ENCODE measurements around the gene SCAMP2.
"Not testable (repeated sequence)": the region's sequence is repeated elsewhere in the genome, so short reads cannot be mapped to it uniquely, and the experiment has no call there.

Gene SCAMP2

DNA sequence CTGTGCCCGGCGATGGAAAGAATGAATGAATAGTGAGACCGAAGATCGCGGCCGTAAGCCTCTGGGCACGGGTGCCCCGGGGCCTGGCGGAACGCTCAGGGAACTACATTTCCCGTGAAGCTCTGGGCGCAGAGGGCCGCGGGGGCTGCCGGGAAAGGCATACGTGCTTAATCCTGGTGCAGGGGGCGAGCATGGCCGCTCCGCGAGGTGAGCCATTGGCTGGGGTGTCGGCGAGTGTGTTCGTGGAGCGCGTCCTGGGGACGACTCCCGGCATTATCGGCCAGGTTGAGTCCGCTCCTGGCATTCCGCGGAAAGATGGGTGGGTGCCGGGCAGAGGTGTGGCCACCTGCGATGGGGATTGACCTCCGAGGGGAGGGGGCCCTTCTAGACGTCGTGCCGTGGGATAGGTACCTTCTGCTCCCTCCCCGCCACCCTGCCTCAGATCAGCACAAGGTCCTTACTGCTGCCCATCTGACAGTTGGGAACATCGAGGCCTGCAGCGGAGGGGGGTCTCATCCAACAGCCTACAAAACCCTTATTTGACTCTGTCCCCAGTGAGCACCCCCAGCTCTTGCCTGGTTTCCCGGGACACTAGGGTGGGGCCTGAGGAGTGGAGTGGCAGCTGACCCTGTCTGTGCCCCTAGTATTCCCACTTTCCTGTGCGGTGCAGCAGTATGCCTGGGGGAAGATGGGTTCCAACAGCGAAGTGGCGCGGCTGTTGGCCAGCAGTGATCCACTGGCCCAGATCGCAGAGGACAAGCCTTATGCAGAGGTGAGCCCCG, 16.9 kb upstream of the SCAMP2 start, which contains the start of gene MPI:
Gene MPI, plus strand, starts transcription at position 160 of the 782 bp plus-strand sequence. Its CDS starts 32 bp downstream, at position 192.
- DNase-seq (ENCODE audit: low read depth) = peak; percentile 86

GRCh38 chr15:74889390-74889882, 16.3 kb upstream of the SCAMP2 start:
- DNase-seq (ENCODE audit: low read depth) = no peak

DNA sequence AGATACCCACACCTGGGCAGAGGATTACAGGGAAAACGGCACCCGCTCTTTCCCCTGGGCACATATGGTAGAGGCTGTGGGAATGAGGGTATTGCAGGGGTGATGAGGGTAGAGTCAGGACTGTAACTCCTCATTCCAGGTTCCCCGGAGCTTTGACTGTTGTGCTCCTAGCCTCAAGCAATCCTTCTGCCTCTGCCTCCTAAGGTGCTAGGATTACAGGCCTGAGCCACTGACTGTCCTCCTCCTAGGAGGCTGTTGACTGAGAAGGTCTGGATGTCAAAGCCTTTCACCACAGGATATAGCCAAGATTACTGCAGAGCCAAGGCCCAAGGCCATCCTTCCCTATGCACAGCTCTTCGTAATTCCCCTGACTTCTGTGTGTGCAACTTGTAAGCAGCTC, 15.6 kb upstream of the SCAMP2 start:
- DNase-seq (ENCODE audit: low read depth) = no peak

GRCh38 chr15:74887537-74888193, 14.5 kb upstream of the SCAMP2 start:
- not testable (repeated sequence) for DNase-seq (ENCODE audit: low read depth)

DNA sequence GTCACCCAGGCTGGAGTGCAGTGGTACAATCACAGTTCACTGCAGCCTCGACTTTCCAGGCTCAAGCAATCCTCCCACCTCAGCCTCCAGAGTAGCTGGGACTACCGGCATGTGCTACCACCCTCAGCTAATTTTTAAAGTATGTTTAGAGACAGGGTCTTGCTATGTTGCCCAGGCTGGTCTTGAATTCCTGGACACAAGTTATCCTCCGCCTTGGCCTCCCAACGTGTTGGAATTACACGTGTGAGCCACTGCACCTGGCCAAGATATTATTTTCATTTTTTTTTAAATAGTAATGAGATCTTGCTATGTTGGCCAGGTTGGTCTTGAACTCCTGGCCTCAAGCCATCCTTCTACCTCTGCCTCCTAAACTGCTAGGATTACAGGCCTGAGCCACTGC, 12.3 kb upstream of the SCAMP2 start:
- no peak for DNase-seq (ENCODE audit: low read depth)

GRCh38 chr15:74884428-74885223, 11.5 kb upstream of the SCAMP2 start:
- DNase-seq (ENCODE audit: low read depth) = no peak

GRCh38 chr15:74882528-74882927, 9.4 kb upstream of the SCAMP2 start:
- no peak for DNase-seq (ENCODE audit: low read depth)

- DNase-seq (ENCODE audit: low read depth) = no peak
Measured at GRCh38 chr15:74878273-74878672, 5.1 kb upstream of the SCAMP2 start.

DNA sequence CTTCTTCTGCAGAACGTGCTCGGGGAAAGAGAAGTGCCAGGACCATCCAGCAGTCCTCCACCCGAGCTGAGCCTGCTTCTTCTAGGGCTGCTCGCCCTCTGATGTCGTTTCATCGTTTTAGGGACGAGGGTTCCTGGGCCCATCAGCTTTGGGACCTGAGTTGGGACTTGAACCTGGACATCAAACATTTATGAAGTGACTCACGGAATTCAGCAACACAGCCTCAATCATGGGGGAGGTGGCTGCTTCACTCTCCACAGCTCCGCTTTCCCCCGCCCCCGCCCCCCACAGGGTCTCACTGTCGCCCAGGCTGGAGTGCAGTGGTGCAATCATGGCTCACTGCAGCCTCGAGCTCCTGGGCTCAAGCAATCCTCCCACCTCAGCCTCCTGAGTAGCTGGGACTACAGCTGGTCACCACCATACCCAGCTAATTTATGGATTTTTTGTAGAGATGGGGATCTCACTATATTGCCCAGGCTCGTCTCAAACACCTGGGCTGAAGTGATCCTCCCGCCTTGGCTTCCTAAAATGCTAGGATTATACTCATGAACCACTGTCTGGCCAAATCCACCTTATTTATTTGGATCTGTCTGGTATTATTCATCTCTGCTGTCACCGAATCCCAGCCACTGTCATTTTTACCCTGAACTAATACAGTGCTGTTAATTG, 725 bp upstream of the SCAMP2 start:
- DNase-seq (ENCODE audit: low read depth) = no peak

DNA sequence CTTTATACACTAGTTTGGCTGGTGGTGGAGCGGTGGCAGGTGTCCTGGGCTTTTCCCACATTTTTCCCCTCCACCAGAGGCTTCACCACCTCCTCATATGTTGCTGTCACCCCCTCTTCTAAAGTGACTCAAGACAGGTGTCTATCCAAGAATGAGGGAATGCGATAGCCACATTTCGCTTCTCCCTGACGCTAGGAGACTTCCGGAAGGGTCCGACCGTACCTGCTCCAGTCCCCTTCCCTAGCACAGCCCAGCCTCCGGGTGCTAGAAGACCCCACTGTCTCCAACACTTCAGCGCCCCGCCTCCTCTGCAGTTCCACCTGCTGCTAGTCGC, 496 bp downstream of the SCAMP2 start:
- DNase-seq (ENCODE audit: low read depth) = no peak

DNA sequence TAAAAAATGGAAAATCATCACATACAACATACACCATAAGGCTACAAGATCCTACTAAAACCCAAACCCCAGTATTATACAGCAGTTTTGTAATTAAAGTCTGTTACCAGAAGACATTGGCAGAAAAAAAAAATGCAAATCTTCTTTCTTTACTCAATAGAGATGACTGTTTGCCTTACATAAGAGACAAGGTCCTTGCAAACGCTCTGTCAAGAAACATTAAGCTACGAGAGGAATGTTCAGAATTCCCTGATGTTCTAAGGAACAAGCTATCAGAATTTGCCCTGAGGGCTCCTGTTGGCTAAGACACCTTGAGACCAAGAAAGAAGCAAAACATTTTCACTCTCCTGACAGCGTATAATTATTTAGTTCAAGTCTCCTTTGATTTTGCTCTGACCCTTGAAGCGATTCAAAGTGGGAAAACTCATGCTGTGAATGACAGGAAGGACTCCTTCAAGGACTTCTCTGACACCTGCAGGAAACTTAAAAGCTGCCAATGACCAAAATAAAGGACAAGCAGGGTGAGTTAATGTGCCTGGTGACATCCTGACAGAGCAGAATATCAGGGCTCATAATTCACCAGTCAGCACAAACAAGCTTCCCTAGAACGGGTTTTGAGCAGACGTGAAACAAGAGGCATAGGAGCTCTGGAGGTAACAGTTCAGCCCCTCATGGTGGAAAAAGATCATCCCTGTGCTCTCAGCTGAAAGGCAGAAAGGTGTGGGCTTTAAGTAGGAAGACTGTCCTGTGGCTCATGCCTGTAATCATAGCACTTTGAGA, 2.5 kb downstream of the SCAMP2 start:
- DNase-seq (ENCODE audit: low read depth) = no peak

- no peak for DNase-seq (ENCODE audit: low read depth)
Measured at GRCh38 chr15:74869726-74870407, 3.3 kb downstream of the SCAMP2 start.

DNA sequence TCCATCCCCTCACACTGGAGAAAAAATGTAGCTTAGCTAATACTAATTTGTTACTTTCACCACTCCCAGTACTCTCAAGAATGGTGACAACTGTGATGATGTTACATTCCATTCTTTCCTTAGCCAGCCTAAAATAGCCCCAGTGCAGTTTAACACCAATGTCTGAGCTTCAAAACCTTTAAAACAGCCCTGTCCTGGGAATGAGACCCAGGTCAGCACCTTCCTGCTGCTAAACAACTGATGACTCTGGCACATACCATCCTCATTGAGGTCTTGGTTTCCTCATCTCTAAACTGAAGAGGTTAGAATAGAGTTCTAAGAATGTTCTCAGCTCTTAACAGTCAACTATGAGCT, 3.8 kb downstream of the SCAMP2 start:
- no peak for DNase-seq (ENCODE audit: low read depth)

DNA sequence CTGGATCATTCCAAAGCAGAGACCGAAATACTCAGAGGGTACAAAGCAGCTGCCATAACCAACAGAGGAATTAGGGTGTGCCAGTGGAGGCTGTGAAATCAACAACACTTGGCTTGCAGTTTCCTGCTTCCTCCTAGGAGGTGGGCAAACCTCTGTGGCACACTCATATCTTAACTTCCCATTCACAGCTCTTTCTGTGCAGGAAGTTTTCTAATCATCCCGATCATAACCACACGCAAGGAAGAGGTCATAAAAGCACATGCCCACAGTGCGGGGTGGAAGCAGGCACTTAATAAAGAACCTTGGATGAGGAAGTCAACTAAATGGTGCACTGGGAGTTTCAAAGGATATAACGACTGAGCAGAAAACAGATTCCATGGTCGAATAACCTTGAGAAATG, 5.1 kb downstream of the SCAMP2 start:
- no peak for DNase-seq (ENCODE audit: low read depth)

- DNase-seq (ENCODE audit: low read depth) = no peak
Measured at GRCh38 chr15:74867466-74868038, 5.6 kb downstream of the SCAMP2 start.

GRCh38 chr15:74866090-74866489, 7.1 kb downstream of the SCAMP2 start:
- no peak for DNase-seq (ENCODE audit: low read depth)

DNA sequence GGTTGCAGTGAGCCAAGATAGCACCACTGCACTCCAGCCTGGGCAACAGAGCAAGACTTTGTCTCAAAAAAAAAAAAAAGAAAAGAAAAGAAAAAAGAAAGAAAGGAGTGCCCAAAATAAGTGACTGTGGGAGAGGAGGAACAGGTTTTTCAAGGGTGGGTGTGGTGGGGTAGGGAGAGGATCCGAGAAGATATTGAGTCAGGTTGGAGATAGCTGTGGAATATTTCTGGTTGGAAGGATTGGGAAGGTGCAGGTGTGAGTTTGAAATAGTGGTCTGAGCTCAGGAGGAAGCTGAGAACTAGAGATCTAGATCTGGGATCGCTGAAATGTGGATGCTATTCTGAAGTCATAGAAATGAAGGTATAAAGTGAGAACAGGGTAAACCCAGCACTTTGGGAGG, 7.8 kb downstream of the SCAMP2 start:
- no peak for DNase-seq (ENCODE audit: low read depth)

DNA sequence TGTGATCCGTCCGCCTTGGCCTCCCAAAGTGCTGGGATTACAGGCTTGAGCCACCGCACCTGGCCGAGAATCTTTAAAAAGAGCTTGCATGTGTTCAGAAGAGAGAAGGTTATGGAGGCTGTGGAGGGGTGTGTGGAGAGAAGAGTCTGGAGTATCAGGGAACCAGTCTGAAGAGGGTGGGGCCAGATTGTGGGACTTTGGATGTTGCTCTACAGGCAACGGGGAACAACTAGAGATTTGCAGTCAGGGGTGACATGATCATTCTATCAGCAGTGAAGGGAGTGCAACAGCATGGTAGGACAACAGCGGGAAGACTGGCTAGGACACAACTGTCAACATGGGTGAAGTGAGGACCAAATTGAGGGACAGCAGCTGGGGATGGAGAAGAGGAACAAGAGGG, 8.9 kb downstream of the SCAMP2 start:
- DNase-seq (ENCODE audit: low read depth) = no peak

DNA sequence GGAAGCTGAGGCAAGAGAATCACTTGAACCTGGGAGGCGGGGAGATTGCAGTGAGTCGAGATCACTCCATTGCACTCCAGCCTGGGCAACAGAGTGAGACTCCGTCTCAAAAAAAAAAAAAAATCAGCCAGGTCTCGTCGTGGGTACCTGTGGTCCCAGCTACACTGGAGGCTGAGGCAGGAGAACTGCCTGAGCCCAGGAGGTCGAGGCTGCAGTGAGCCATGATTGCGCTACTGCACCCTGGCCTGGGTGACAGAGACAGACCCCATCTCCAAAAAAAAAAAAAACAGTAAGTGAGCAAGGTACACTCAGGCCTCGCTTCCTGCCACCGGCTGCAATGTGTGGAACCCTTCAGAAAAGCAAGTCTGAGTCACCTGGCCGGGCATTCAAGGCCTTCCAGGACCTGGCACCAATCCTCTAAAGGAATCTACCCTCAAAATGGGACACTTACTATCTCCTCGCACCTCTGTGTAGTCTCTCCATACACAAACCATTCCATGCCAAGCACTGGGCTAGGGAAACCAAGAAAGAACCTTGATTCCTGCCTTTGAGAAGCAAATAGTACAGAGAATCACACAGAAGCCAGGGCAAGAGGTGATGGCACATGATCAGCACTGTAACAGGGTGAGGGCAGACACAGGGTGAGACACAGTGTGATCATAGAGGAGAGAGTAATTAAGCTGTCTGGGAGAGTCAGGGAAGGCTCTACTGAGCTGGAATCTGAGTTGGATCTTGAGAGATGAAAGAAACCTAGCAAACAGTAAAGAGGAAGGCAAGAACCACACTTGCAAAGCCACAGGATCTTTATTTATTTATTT, 9.7 kb downstream of the SCAMP2 start:
- DNase-seq (ENCODE audit: low read depth) = no peak

GRCh38 chr15:74858369-74858740, 14.8 kb downstream of the SCAMP2 start:
- no peak for DNase-seq (ENCODE audit: low read depth)

Data from activated T-cell treated with anti-CD3 and anti-CD28 coated beads for 48 hours (primary cell).